H1 (cell line): ENCODE results near the gene MCMBP. TPM values are rescaled to one million over a fixed set of nuclear protein-coding genes. Genes with fewer than 3 reads are reported as not detected.

Experiments used
- CTCF ChIA-PET: fragments of 300-600 bp; sonication (Branson Sonifier 250); formaldehyde crosslinking; loops from one replicate; lab custom pipeline; 2021; ENCODE audit not compliant: partially characterized antibody; lab: Charles Lee
- POLR2A ChIA-PET: fragments of 300-600 bp; sonication (Branson Sonifier 250); formaldehyde crosslinking; loops from one replicate; lab custom pipeline; 2021; ENCODE audit warnings: inconsistent platforms; ENCODE audit not compliant: partially characterized antibody; lab: Charles Lee
- DNase-seq, 2 experiments: peaks; one replicate each; pipeline versions ENCODE4 v3.0.0 to v3.0.0-alpha.2; 2010 to 2022; ENCODE audit warnings: low spot score in 2 of 2, low read depth in 1 of 2, mixed read lengths in 1 of 2
- FAIRE-seq: peaks from 2 replicates; lab custom pipeline; 2011; peaks lifted over from hg19 to GRCh38; lab: Jason Lieb, UNC
- H2AFZ ChIP-seq: 2 replicates; pipeline ENCODE4 v1.8.1; 2012; ENCODE audit warnings: low read length, inconsistent platforms
- H2AK5ac ChIP-seq: 2 replicates; pipeline ENCODE4 v1.6.1; 2013; ENCODE audit warnings: low read depth, low read length
- H2BK120ac ChIP-seq: replicated peaks from 2 replicates; pipeline ENCODE3; 2013; ENCODE audit warnings: low read depth, low read length, inconsistent platforms
- H2BK12ac ChIP-seq: 2 replicates; pipeline ENCODE4 v1.6.1; 2013; ENCODE audit warnings: low read depth, low read length
- H2BK15ac ChIP-seq: 2 replicates; pipeline ENCODE4 v1.6.1; 2013; ENCODE audit warnings: low read length
- H2BK20ac ChIP-seq: 2 replicates; pipeline ENCODE4 v1.6.1; 2013; ENCODE audit warnings: low read length
- H2BK5ac ChIP-seq: 2 replicates; pipeline ENCODE4 v1.6.1; 2013; ENCODE audit warnings: low read depth, low read length
- H3K14ac ChIP-seq: 2 replicates; pipeline ENCODE4 v1.6.1; 2013; ENCODE audit warnings: inconsistent platforms; ENCODE audit not compliant: insufficient read length
- H3K18ac ChIP-seq: 2 replicates; pipeline ENCODE4 v1.6.1; 2013; ENCODE audit warnings: low read length; ENCODE audit errors: extremely low read depth
- H3K23ac ChIP-seq: 2 replicates; pipeline ENCODE4 v1.6.1; 2013; ENCODE audit warnings: inconsistent platforms; ENCODE audit not compliant: insufficient read length
- H3K23me2 ChIP-seq: 2 replicates; pipeline ENCODE4 v1.6.1; 2013; ENCODE audit warnings: low read depth, low read length
- H3K27ac ChIP-seq: 2 replicates; pipeline ENCODE4 v1.6.1; 2011; ENCODE audit warnings: low read depth, low read length, inconsistent platforms
- H3K27me3 ChIP-seq, 4 experiments: replicated peaks in 1 of 4; 1 replicate in 1 of 4; 2 replicates in 3 of 4; pipeline versions ENCODE4 v1.6.1 to v1.8.1; 2011 to 2013; ENCODE audit warnings: low read length in 3 of 4, mild to moderate bottlenecking in 3 of 4, inconsistent platforms in 2 of 4, mixed read lengths in 2 of 4, moderate library complexity in 1 of 4; ENCODE audit not compliant: control insufficient read depth in 3 of 4, insufficient read depth in 3 of 4; ENCODE audit errors: extremely low read depth in 1 of 4
- H3K36me3 ChIP-seq, 4 experiments: 2 replicates each; pipeline versions ENCODE4 v1.6.1 to v1.8.1; 2011 to 2013; ENCODE audit warnings: mild to moderate bottlenecking in 4 of 4, low read length in 3 of 4, moderate library complexity in 2 of 4, control low read depth in 1 of 4, inconsistent platforms in 1 of 4; ENCODE audit not compliant: insufficient read depth in 4 of 4, control insufficient read depth in 2 of 4
- H3K4ac ChIP-seq: replicated peaks from 2 replicates; pipeline ENCODE3; 2013; ENCODE audit warnings: low read length, low read depth, mixed read lengths, inconsistent platforms; ENCODE audit not compliant: insufficient read length
- H3K4me1 ChIP-seq, 4 experiments: replicated peaks in 1 of 4; 1 replicate in 1 of 4; 2 replicates in 3 of 4; pipeline versions ENCODE4 v1.6.1 to v1.8.1; 2011 to 2013; ENCODE audit warnings: low read length in 3 of 4, inconsistent platforms in 2 of 4, mixed read lengths in 1 of 4; ENCODE audit not compliant: insufficient read depth in 4 of 4, control insufficient read depth in 3 of 4
- H3K4me2 ChIP-seq, 2 experiments: 2 replicates each; pipeline versions ENCODE4 v1.6.1 to v1.8.1; 2011 to 2013; ENCODE audit warnings: low read depth in 2 of 2, low read length in 2 of 2, control low read depth in 1 of 2, inconsistent platforms in 1 of 2, mild to moderate bottlenecking in 1 of 2; ENCODE audit not compliant: insufficient read depth in 1 of 2
- H3K4me3 ChIP-seq, 4 experiments: fragments of 200-600, 300-600 bp in 1 of 4; sonication (generic), shearing (Covaris generic), sonication (Bioruptor Twin) in 1 of 4; 2 replicates each; pipeline versions ENCODE4 v1.5.1 to v1.8.1; 2011 to 2016; ENCODE audit warnings: low read length in 4 of 4, low read depth in 3 of 4, control low read depth in 2 of 4, inconsistent platforms in 2 of 4, mild to moderate bottlenecking in 2 of 4, mixed read lengths in 1 of 4, moderate library complexity in 1 of 4; ENCODE audit not compliant: insufficient read depth in 2 of 4; ENCODE audit errors: extremely low read depth in 1 of 4
- H3K56ac ChIP-seq: replicated peaks from 2 replicates; pipeline ENCODE3; 2013; ENCODE audit warnings: low read depth, mild to moderate bottlenecking, mixed read lengths, low read length, inconsistent platforms; ENCODE audit not compliant: insufficient read length
- H3K79me1 ChIP-seq: 2 replicates; pipeline ENCODE4 v1.6.1; 2013; ENCODE audit warnings: low read depth, low read length, control low read depth
- H3K79me2 ChIP-seq, 2 experiments: 2 replicates each; pipeline versions ENCODE4 v1.6.1 to v1.8.1; 2012 to 2013; ENCODE audit warnings: low read length in 2 of 2, mild to moderate bottlenecking in 2 of 2, inconsistent platforms in 1 of 2; ENCODE audit not compliant: insufficient read depth in 2 of 2, control insufficient read depth in 1 of 2
- H3K9ac ChIP-seq, 4 experiments: replicated peaks in 1 of 4; 1 replicate in 1 of 4; 2 replicates in 3 of 4; pipeline versions ENCODE4 v1.6.1 to v1.8.1; 2011 to 2013; ENCODE audit warnings: low read depth in 3 of 4, low read length in 3 of 4, control low read depth in 2 of 4, mild to moderate bottlenecking in 2 of 4, moderate library complexity in 2 of 4, inconsistent platforms in 1 of 4; ENCODE audit errors: extremely low read depth in 1 of 4
- H3K9me3 ChIP-seq, 2 experiments: 2 replicates each; pipeline versions ENCODE4 v1.6.1 to v1.8.1; 2012 to 2013; ENCODE audit warnings: mild to moderate bottlenecking in 2 of 2, moderate library complexity in 2 of 2, control low read depth in 1 of 2, inconsistent platforms in 1 of 2, low read depth in 1 of 2, low read length in 1 of 2, mixed read lengths in 1 of 2; ENCODE audit not compliant: insufficient read depth in 2 of 2
- H4K20me1 ChIP-seq, 2 experiments: replicated peaks in 1 of 2; 2 replicates each; pipeline versions ENCODE3 to v1.8.1; 2011 to 2013; ENCODE audit warnings: inconsistent platforms in 2 of 2, low read length in 2 of 2, mild to moderate bottlenecking in 1 of 2; ENCODE audit not compliant: insufficient read depth in 2 of 2, control insufficient read depth in 1 of 2
- H4K5ac ChIP-seq: 2 replicates; pipeline ENCODE4 v1.6.1; 2013; ENCODE audit warnings: low read length, low read depth, mixed read lengths, inconsistent platforms; ENCODE audit not compliant: insufficient read length
- H4K8ac ChIP-seq: 2 replicates; pipeline ENCODE4 v1.8.0; 2013; ENCODE audit warnings: mild to moderate bottlenecking, moderate library complexity, low read length, inconsistent platforms; ENCODE audit not compliant: insufficient read depth; ENCODE audit errors: extremely low read depth
- H4K91ac ChIP-seq: replicated peaks from 2 replicates; pipeline ENCODE3; 2013; ENCODE audit warnings: low read length, mixed read lengths, inconsistent platforms; ENCODE audit not compliant: insufficient read length
- BCL11A ChIP-seq, 2 experiments: IDR thresholded peaks; one replicate each; pipeline ENCODE4 v1.6.1; 2011; ENCODE audit warnings: low read depth in 2 of 2, low read length in 2 of 2, mild to moderate bottlenecking in 2 of 2
- CBX8 ChIP-seq: fragments of 300-800, 300-1000 bp; sonication (generic); IDR thresholded peaks from 2 replicates; pipeline ENCODE4 v1.7.1; 2016; ENCODE audit warnings: low read depth, low read length, borderline replicate concordance
- EP300 ChIP-seq, 2 experiments: IDR thresholded peaks; 1 replicate in 1 of 2; 2 replicates in 1 of 2; pipeline ENCODE4 v1.6.1; 2011 to 2012; ENCODE audit warnings: low read depth in 2 of 2, low read length in 2 of 2, mild to moderate bottlenecking in 2 of 2, borderline replicate concordance in 1 of 2, inconsistent platforms in 1 of 2, moderate library complexity in 1 of 2
- GTF2F1 ChIP-seq: IDR thresholded peaks from 2 replicates; pipeline ENCODE4 v1.6.1; 2012; ENCODE audit warnings: low read depth, low read length, improper control_type of control experiment, borderline replicate concordance
- KDM1A ChIP-seq: fragments of 200-600, 300-600 bp; sonication (generic); IDR thresholded peaks from 2 replicates; pipeline ENCODE4 v1.7.1; 2016; ENCODE audit warnings: mild to moderate bottlenecking, low read length, borderline replicate concordance
- NRF1 ChIP-seq: IDR thresholded peaks from 2 replicates; pipeline ENCODE4 v1.6.1; 2011; ENCODE audit warnings: mild to moderate bottlenecking, low read depth, low read length, improper control_type of control experiment
- POLR2A ChIP-seq, 2 experiments: IDR thresholded peaks; 1 replicate in 1 of 2; 2 replicates in 1 of 2; pipeline ENCODE4 v1.6.1; 2011; ENCODE audit warnings: low read depth in 2 of 2, low read length in 2 of 2, mild to moderate bottlenecking in 2 of 2; ENCODE audit errors: control extremely low read depth in 1 of 2
- SUZ12 ChIP-seq: fragments of 200-600 bp; sonication (generic); IDR thresholded peaks from 2 replicates; pipeline ENCODE4 v1.6.1; 2012; ENCODE audit warnings: mild to moderate bottlenecking, inconsistent platforms, low read length, moderate library complexity, mixed read lengths
- YY1 ChIP-seq: IDR thresholded peaks from 2 replicates; pipeline ENCODE4 v1.6.1; 2011; ENCODE audit warnings: low read depth, mild to moderate bottlenecking, low read length
- WGBS, 2 experiments: shearing (Covaris generic) in 1 of 2; methylation state at CpG; one replicate each; pipeline versions ENCODE4 v1.1.6 to v1.1.7; 2013 to 2015; ENCODE audit warnings: low lambda C conversion rate in 2 of 2, mixed read lengths in 2 of 2, inconsistent platforms in 1 of 2, low coverage in 1 of 2, missing lambda C conversion rate in 1 of 2; ENCODE audit not compliant: insufficient replicate concordance in 2 of 2, insufficient coverage in 1 of 2, insufficient read length in 1 of 2; ENCODE audit errors: extremely low coverage in 1 of 2, missing lambda C conversion rate in 1 of 2; 5-methylcytosine and 5-hydroxymethylcytosine counted together
- polyA plus RNA-seq, 7 experiments: library from polyadenylated mRNA; depleted of rRNA in 3 of 7; stranded (reverse) in 5 of 7; unstranded in 2 of 7; fragments of >200 nt in 5 of 7; fragments of 200-250 nt in 2 of 7; gene quantifications; 1 replicate in 5 of 7; 2 replicates in 1 of 7; 4 replicates in 1 of 7; pipeline versions ENCODE4 v1.2.1 to v1.2.3, GENCODE V29; 2011 to 2013; ENCODE audit warnings: missing spikeins in 2 of 7, mixed read lengths in 2 of 7
- total RNA-seq: library from RNA; stranded (reverse); fragmentation: NEBNext Ultra II Directional; extraction: Animal tissue kit (Norgen Biotek cat#: 25700); gene quantifications from 2 replicates; pipeline ENCODE4 v1.2.1, GENCODE V29; 2021
- TF ChIP-seq, protein P1 (sequence below), 3 experiments: IDR thresholded peaks; 1 replicate in 2 of 3; 2 replicates in 1 of 3; pipeline versions ENCODE4 v1.5.1 to v1.6.1; 2011; ENCODE audit warnings: low read length in 3 of 3, mild to moderate bottlenecking in 3 of 3, inconsistent platforms in 2 of 3, low read depth in 1 of 3, moderate library complexity in 1 of 3; ENCODE audit not compliant: insufficient read depth in 1 of 3; ENCODE audit errors: control extremely low read depth in 1 of 3

MCMBP gene
- total and polyA plus RNA-seq, 2 of the 8 experiments (the other 6 are each of a cell fraction or from before 2014, with no cell fraction given): 67.3 to 81.7 TPM

DNA sequence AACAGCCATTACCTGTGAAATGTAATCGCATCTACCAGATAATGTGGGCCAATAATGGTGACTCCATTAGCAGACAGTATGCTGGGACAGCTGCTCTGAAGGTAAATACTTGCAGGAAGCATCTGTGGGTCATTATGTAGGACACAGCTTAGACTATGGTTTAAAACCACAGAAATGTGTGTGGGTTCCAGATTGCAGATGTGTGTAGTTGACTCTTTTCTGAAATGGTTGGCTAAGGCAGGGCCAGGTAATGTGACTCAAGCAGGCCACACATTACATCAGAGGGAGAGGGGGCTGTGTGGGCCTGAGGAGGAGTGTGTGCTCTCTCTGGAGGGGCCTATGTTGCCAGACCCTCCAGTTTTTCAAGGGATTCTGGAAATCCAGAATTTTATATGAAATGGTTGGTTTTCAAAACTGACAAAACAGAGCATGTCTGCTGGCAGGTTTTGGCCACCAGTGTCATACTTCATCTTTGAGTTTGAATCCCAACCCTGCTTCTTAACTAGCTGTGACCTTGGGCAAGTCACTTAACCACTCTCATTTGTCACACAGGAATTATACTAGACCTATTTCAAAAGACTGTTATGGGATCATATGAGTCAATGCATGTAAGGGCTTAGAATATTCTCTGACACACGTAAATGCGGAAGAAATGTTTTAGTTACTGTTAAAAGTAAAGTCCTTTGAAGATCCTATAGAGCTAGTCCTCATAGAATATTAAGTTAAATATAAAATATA lies 64.5 kb downstream of the MCMBP start:
- Histone ChIP-seq H4K91ac (no peak overlapping the region), H3K27ac (no peak overlapping the region), H3K23ac (no peak overlapping the region), H3K36me3 (peaks cover 0 to 8% (median 0%) of the 10 kb centered on the region in 4 experiments; a peak in 3 of 8 replicates), H4K5ac (no peak overlapping the region), H2BK120ac (no peak overlapping the region), H3K9ac (no peak overlapping the region), H3K4me2 (no peak overlapping the region), H3K9me3 (no peaks in the 10 kb centered on the region), H2BK5ac (no peak overlapping the region), H2BK15ac (no peak overlapping the region), H2AFZ (no peak overlapping the region), H3K4me3 (no peak overlapping the region), H3K18ac (no peak overlapping the region), H2AK5ac (no peak overlapping the region), H2BK12ac (no peak overlapping the region), H3K79me2 (no peaks in the 10 kb centered on the region), H3K4ac (no peak overlapping the region), H2BK20ac (no peak overlapping the region), H3K23me2 (no peaks in the 10 kb centered on the region), H3K56ac (no peak overlapping the region), H4K20me1 (no peaks in the 10 kb centered on the region), H3K27me3 (no peaks in the 10 kb centered on the region), H4K8ac (no peak overlapping the region), H3K14ac (no peak overlapping the region), H3K79me1 (no peaks in the 10 kb centered on the region), H3K4me1 (no peaks in the 10 kb centered on the region)
- no peak for FAIRE-seq
- ChIA-PET POLR2A (interaction anchor here (4.5 kb wide), 1 partner anchor 10 kb away, joined by 19 read pairs; no protein-coding TSS in a partner anchor), CTCF (interaction anchor here (0.6 to 2.2 kb wide), 4 partner anchors 14 to 164 kb away, joined by 3 to 6 read pairs (median 3); no protein-coding TSS in a partner anchor)
- no peak for DNase-seq
- 93% methylated on average over 3 of the region's 3 CpGs; no CpG with 5 or more reads in 1 of the 2 experiments for WGBS, 2 experiments
- TF ChIP-seq CBX8: no peak
- TF ChIP-seq KDM1A: no peak
- TF ChIP-seq YY1: no peak
- TF ChIP-seq SUZ12: no peak
- no peak for TF ChIP-seq NRF1
- no peak for TF ChIP-seq BCL11A (IDR thresholded peaks at IDR 0.05; ENCODE audit: low read depth in 2 of 2, low read length in 2 of 2)
- no peak for TF ChIP-seq GTF2F1
- TF ChIP-seq POLR2A (IDR thresholded peaks at IDR 0.05; ENCODE audit: control extremely low read depth in 1 of 2, low read depth in 2 of 2, low read length in 2 of 2): no peak
- TF ChIP-seq EP300 (IDR thresholded peaks at IDR 0.05; ENCODE audit: borderline replicate concordance in 1 of 2, low read depth in 2 of 2, low read length in 2 of 2): no peak
- TF ChIP-seq, protein P1, sequence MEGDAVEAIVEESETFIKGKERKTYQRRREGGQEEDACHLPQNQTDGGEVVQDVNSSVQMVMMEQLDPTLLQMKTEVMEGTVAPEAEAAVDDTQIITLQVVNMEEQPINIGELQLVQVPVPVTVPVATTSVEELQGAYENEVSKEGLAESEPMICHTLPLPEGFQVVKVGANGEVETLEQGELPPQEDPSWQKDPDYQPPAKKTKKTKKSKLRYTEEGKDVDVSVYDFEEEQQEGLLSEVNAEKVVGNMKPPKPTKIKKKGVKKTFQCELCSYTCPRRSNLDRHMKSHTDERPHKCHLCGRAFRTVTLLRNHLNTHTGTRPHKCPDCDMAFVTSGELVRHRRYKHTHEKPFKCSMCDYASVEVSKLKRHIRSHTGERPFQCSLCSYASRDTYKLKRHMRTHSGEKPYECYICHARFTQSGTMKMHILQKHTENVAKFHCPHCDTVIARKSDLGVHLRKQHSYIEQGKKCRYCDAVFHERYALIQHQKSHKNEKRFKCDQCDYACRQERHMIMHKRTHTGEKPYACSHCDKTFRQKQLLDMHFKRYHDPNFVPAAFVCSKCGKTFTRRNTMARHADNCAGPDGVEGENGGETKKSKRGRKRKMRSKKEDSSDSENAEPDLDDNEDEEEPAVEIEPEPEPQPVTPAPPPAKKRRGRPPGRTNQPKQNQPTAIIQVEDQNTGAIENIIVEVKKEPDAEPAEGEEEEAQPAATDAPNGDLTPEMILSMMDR (IDR thresholded peaks at IDR 0.05; ENCODE audit: control extremely low read depth in 1 of 3, insufficient read depth in 1 of 3, low read depth in 1 of 3, low read length in 3 of 3): no peak
